ENCODE results near the gene GALNTL6. TPM values are rescaled to one million over a fixed set of nuclear protein-coding genes. Genes with fewer than 3 reads are reported as not detected.
"Not testable (repeated sequence)": the region's sequence is repeated elsewhere in the genome, so short reads cannot be mapped to it uniquely, and the experiment has no call there.

Gene GALNTL6
- total RNA-seq, 1 donor, result under 0.01 TPM

- DNase-seq (ENCODE audit: low read depth in 2 of 3, low spot score in 2 of 3), result no peak
Observed at GRCh38 chr4:172838111-172838510, 1024.9 kb downstream of the GALNTL6 start.

GRCh38 chr4:172838943-172839342, 1025.7 kb downstream of the GALNTL6 start:
- DNase-seq (ENCODE audit: low read depth in 2 of 3, low spot score in 2 of 3), result no peak

DNA sequence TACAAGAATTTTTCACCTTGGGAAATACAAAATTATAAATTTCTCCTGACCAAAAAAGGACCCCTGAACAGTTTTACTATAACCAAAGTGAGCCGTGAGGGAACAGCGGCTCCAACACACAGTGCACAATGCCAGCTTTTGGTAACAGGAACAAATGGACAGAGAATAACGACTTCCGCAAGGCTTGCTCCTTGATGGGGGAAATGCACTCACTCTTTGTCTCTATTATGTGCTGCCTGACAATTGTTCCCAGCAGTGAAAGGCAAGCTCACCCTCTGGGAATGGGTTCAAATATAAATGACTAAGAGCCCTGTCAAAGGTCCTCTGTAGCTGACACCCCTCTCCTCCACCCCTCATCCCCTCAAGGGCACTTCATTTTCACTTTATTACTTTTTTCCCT, 1029.6 kb downstream of the GALNTL6 start:
- no peak for DNase-seq (ENCODE audit: low read depth in 2 of 3, low spot score in 2 of 3)

- DNase-seq (ENCODE audit: low read depth in 2 of 3, low spot score in 2 of 3), result no peak
Observed at GRCh38 chr4:172843192-172843591, 1030.0 kb downstream of the GALNTL6 start.

GRCh38 chr4:172844556-172844955, 1031.4 kb downstream of the GALNTL6 start:
- DNase-seq (ENCODE audit: low read depth in 2 of 3, low spot score in 2 of 3), result no peak

DNA sequence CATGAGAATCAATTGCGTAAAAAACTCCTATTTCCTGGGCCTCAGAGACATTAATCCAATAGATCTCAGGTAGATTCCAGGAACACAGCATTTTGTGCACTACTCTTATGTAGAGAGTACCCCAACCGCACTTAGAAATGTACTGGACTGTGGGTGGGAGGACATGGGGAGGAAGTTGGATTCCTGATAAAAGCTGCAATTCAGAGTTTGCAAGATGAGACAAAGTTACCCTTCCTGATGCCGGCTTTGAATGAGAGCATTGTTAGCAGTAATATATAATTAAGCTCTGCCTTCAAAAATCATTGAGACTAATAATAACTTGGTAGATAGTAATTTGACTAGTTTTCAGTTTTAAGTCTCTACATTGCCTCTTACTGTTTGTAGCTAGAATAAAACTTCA, 1032.1 kb downstream of the GALNTL6 start:
- DNase-seq (ENCODE audit: low read depth in 2 of 3, low spot score in 2 of 3), result no peak

DNA sequence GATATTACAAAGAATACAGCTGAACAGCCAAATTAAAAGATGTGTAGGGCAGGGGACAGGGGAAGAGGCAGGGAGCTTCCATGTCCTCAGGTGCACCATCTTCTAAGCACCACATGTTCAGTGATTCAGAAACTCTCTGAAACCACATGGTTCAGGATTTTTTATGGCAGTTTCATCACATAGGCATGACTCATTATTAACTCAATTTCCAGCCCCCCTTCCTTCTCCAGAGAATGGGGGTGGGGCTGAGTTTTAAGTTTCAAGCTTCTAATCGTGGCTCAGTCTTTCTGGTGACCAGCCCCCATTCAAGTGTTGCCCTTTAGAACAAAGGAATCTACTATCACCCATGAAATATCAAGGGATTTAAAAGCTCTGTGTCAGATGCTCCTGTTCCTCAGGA, 1037.6 kb downstream of the GALNTL6 start:
- DNase-seq (ENCODE audit: low read depth in 2 of 3, low spot score in 2 of 3), result no peak

DNA sequence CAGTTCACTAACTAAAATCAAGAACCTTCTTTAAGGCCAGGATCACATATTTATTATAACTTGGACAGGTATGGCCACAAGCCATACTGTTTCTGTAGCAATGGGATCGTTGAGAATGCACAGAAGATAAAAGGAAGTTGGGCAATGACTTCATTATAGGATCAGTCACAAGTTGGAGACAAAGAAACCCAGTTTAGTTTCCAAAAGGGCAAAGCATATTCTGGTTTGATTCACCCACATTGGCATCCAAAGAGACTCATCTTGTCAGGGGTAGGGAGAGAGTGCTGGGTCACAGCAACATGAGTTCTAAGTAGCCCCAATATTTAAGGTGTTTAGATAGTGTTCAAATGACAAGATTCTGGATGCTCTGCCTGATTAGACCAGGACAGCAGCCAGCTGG, 1038.3 kb downstream of the GALNTL6 start:
- no peak for DNase-seq (ENCODE audit: low read depth in 2 of 3, low spot score in 2 of 3)

GRCh38 chr4:172857026-172857425, 1043.8 kb downstream of the GALNTL6 start:
- DNase-seq (ENCODE audit: low read depth in 2 of 3, low spot score in 2 of 3), result no peak

- DNase-seq (ENCODE audit: low read depth in 2 of 3, low spot score in 2 of 3), result no peak
Observed at GRCh38 chr4:172858731-172859230, 1045.6 kb downstream of the GALNTL6 start.

DNA sequence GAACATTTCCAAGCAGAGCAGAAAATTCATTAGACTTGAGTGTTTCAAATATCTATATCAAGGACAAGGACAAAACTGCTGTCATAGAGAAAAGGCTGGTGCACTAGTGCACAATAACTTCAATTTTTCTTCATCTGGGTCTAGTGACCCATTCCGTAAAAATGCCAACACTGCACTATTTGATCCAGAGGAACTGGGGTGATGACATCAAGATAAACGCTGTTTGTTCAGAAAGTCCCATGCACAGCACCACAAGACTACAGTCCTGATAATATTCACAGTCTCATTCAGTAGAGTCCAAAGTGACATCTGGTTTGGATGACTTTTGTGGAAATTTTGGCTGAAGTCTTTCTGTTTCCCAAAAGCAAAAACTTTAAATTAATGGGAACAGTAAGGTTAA, 1051.9 kb downstream of the GALNTL6 start:
- no peak for DNase-seq (ENCODE audit: low read depth in 2 of 3, low spot score in 2 of 3)

DNA sequence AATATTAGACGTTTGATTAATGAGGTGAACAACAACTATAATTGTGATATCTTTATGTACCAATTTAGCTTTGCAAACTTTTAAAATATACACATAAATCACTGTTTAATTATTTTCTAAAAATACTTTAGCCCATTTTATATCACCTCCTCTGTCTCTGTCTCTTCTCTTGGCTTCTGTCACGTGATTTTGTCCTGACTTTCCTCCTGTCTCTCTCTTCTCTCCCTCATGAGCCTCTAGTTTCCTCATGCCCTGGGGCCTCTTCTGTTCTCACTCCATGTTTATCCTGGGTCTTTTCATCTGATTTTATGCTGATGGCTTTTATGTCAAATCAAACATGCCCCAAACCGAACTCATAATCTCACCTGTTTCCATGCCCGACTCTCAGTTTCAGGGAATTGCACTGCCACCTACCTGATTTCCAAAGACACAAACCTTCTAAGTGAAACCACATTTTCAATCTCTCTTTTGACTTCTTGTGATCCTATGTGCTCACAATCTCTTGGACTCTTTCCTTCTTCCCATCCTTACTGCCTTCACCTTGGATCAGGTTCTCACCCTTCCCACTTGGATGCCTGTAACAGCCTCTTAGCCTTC, 1052.4 kb downstream of the GALNTL6 start:
- DNase-seq (ENCODE audit: low read depth in 2 of 3, low spot score in 2 of 3), result no peak

DNA sequence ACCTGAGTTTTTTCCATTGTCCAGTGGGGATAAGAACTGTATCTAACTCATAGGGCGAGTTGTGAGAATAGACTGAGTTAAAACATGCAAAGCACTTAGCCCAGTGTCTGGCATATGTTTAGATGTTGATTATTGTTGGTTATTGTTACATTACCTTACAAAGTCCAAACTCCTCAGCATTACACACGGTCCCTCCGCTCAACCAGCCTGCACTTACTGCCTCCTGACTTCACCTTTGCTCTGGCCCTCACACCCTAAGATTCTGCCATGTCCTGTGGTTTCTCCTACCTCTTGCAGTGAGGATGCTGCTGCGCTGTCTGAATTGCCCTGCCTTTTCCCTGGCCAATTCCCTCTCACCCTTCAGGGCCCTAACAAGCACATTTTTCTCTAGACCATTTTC, 1053.2 kb downstream of the GALNTL6 start:
- DNase-seq (ENCODE audit: low read depth in 2 of 3, low spot score in 2 of 3), result no peak

GRCh38 chr4:172867835-172868234, 1054.6 kb downstream of the GALNTL6 start:
- DNase-seq (ENCODE audit: low read depth in 2 of 3, low spot score in 2 of 3), result no peak

GRCh38 chr4:172868271-172868670, 1055.1 kb downstream of the GALNTL6 start:
- no peak for DNase-seq (ENCODE audit: low read depth in 2 of 3, low spot score in 2 of 3)

GRCh38 chr4:172869621-172870268, 1056.5 kb downstream of the GALNTL6 start:
- DNase-seq (ENCODE audit: low read depth in 2 of 3, low spot score in 2 of 3), result no peak

- no peak for DNase-seq (ENCODE audit: low read depth in 2 of 3, low spot score in 2 of 3)
Observed at GRCh38 chr4:172871381-172871780, 1058.2 kb downstream of the GALNTL6 start.

DNA sequence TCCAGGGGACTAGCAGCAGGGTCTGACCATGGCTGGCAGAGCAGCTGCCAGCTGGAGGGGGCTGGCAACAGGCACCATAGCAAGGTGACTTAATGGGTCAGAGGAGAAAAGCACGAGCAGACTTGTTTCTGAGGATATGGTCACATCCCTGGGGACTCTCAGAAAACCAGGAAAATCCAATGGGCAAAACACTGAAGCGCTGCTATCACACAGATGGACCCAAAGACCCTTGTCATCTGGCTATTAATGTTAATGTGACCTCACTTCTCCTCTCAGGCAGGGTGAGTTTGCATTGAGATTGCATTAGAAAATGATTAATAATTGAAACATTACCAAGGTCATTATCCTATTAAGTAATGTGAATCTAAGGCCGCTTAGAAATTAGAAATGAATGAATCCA, 1061.7 kb downstream of the GALNTL6 start:
- no peak for DNase-seq (ENCODE audit: low read depth in 2 of 3, low spot score in 2 of 3)

GRCh38 chr4:172876394-172876793, 1063.2 kb downstream of the GALNTL6 start:
- no peak for DNase-seq (ENCODE audit: low read depth in 2 of 3, low spot score in 2 of 3)

DNA sequence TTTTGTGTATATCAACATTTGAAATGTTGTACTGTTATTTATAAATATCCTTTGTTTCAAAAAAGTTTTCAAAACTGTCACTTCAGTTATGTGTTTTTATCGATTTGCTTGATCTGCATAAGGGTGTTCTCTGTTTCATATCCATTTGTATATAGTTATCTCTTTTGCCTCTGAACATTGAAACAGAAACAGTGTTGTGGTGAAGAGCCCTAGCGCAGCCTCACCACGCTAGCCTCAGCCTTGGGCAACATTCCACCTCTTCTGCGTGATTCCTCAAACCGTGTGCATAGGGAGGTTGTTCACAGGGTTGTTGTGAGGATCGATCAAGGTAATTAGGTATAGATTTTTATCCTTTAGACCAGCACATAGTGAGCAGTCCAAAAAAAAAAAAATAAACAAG, 1068.4 kb downstream of the GALNTL6 start:
- DNase-seq (ENCODE audit: low read depth in 2 of 3, low spot score in 2 of 3), result no peak

- not testable (repeated sequence) for DNase-seq (ENCODE audit: low read depth in 2 of 3, low spot score in 2 of 3)
Observed at GRCh38 chr4:172887358-172887757, 1074.2 kb downstream of the GALNTL6 start.

GRCh38 chr4:172887959-172888358, 1074.8 kb downstream of the GALNTL6 start:
- DNase-seq (ENCODE audit: low read depth in 2 of 3, low spot score in 2 of 3), result no peak

GRCh38 chr4:172892300-172892699, 1079.1 kb downstream of the GALNTL6 start:
- DNase-seq (ENCODE audit: low read depth in 2 of 3, low spot score in 2 of 3), result no peak

Data from hematopoietic multipotent progenitor cell (in vitro differentiated cells).